Measurements from ENCODE around the gene P2RY12. TPM values are rescaled to one million over a fixed set of nuclear protein-coding genes. Genes with fewer than 3 reads are reported as not detected.

P2RY12 gene
- total and polyA plus RNA-seq, 2 donors (not counting 1 experiment from before 2014, with no cell fraction given): 0.42 to 0.79 TPM

DNA sequence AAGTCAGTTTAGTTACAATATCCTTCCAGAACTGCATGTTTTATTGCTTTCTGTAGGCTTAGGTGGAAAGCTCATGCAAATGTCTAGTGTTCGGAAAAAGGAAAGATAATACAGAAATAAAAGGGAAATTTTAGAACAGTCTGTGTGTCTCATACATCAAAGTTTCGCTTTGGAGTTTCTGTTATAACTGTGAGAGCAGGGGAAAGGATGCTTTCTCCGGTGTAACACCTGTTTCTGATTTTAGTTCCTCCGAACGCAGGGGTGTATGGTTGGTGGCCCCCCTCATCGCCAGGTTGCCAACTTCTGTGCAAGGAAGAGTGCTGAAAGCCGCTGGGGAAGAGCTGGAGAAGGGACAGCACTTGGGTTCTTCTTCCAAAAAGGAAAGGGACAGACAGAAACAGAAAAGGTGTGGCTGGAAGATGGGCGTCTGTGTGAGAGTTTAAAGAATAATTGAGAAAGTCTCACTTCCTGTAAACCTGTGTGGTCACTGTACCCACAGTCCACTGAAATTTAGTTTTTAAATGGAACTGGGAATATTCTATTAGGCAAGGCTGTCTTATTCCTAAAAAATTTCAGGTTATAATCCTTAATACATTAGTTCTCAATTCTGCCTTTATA lies 6.7 kb downstream of the P2RY12 start:
- H2AFZ ChIP-seq (ENCODE audit: insufficient read depth, low read depth, low read length, poor library complexity, severe bottlenecking): peak overlapping the region; percentile 25
- POLR2A ChIA-PET: interaction anchor here (1.2 kb wide), 1 partner anchor 19 kb away, joined by 3 read pairs; no protein-coding TSS in a partner anchor
- H3K36me3 ChIP-seq (replicated peaks in 1 of 2; ENCODE audit: control extremely low read depth in 1 of 2, control insufficient read depth in 1 of 2, extremely low read depth in 1 of 2, insufficient read depth in 2 of 2, low read length in 1 of 2): no peaks in the 10 kb centered on the region
- H3K9ac ChIP-seq (ENCODE audit: low read length): no peak overlapping the region
- H3K4me2 ChIP-seq (replicated peaks; ENCODE audit: low read depth, low read length, poor library complexity, severe bottlenecking): peak overlapping the region; percentile 10
- DNase-seq (no peak), ATAC-seq (ENCODE audit: low read depth) (no peak)
- no peaks in the 10 kb centered on the region for H3K79me2 ChIP-seq (ENCODE audit: control insufficient read depth, insufficient read depth, low read length)
- no peak for TF ChIP-seq EZH2 (IDR thresholded peaks at IDR 0.05; ENCODE audit: borderline replicate concordance, insufficient read depth, low read depth, low read length, poor library complexity, severe bottlenecking)
- TF ChIP-seq, protein P1, sequence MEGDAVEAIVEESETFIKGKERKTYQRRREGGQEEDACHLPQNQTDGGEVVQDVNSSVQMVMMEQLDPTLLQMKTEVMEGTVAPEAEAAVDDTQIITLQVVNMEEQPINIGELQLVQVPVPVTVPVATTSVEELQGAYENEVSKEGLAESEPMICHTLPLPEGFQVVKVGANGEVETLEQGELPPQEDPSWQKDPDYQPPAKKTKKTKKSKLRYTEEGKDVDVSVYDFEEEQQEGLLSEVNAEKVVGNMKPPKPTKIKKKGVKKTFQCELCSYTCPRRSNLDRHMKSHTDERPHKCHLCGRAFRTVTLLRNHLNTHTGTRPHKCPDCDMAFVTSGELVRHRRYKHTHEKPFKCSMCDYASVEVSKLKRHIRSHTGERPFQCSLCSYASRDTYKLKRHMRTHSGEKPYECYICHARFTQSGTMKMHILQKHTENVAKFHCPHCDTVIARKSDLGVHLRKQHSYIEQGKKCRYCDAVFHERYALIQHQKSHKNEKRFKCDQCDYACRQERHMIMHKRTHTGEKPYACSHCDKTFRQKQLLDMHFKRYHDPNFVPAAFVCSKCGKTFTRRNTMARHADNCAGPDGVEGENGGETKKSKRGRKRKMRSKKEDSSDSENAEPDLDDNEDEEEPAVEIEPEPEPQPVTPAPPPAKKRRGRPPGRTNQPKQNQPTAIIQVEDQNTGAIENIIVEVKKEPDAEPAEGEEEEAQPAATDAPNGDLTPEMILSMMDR (IDR thresholded peaks at IDR 0.05): no peak
- H3K9me3 ChIP-seq (ENCODE audit: control extremely low read depth in 1 of 3, control insufficient read depth in 2 of 3, insufficient read depth in 1 of 3, low read length in 2 of 3): no peaks in the 10 kb centered on the region
- Mint-ChIP-seq H3K27me3 (no peaks in the 10 kb centered on the region), H3K4me1 (peaks cover 36% of the 10 kb centered on the region), H3K4me3 (peak overlapping the region; percentile 91), H3K27ac (peak overlapping the region; percentile 97), H3K9me3 (ENCODE audit: insufficient read depth) (no peaks in the 10 kb centered on the region)
- H3K27ac ChIP-seq (ENCODE audit: low read length in 2 of 2): peak overlapping the region in 1 of 2 donors; percentile 7
- H3K27me3 ChIP-seq (replicated peaks in 1 of 4; ENCODE audit: control extremely low read depth in 1 of 4, control insufficient read depth in 3 of 4, insufficient read depth in 4 of 4, low read length in 3 of 4): no peaks in the 10 kb centered on the region
- CTCF ChIA-PET: interaction anchor here (1.9 to 4.6 kb wide), 2 partner anchors 11 to 50 kb away, joined by 6 to 26 read pairs; no protein-coding TSS in a partner anchor
- intact Hi-C loops (cut with micrococcal nuclease): loop anchor here (2.0 kb wide), 3 partner anchors 13 to 91 kb away; no protein-coding TSS in a partner anchor
- H3K4me3 ChIP-seq (ENCODE audit: control extremely low read depth in 1 of 5, extremely low read depth in 1 of 5, insufficient read depth in 1 of 5, low read depth in 2 of 5, low read length in 4 of 5): peak overlapping the region in 2 of 5 experiments; percentile 28 to 33
- peaks cover 14 to 15% of the 10 kb centered on the region in 2 donors for H3K4me1 ChIP-seq (ENCODE audit: control insufficient read depth in 2 of 2, insufficient read depth in 2 of 2, low read length in 2 of 2)
- WGBS (ENCODE audit: insufficient coverage): 84% methylated on average over 4 of the region's 8 CpGs
- H4K20me1 ChIP-seq (ENCODE audit: control insufficient read depth, insufficient read depth, low read length, poor library complexity, severe bottlenecking): no peaks in the 10 kb centered on the region

DNA sequence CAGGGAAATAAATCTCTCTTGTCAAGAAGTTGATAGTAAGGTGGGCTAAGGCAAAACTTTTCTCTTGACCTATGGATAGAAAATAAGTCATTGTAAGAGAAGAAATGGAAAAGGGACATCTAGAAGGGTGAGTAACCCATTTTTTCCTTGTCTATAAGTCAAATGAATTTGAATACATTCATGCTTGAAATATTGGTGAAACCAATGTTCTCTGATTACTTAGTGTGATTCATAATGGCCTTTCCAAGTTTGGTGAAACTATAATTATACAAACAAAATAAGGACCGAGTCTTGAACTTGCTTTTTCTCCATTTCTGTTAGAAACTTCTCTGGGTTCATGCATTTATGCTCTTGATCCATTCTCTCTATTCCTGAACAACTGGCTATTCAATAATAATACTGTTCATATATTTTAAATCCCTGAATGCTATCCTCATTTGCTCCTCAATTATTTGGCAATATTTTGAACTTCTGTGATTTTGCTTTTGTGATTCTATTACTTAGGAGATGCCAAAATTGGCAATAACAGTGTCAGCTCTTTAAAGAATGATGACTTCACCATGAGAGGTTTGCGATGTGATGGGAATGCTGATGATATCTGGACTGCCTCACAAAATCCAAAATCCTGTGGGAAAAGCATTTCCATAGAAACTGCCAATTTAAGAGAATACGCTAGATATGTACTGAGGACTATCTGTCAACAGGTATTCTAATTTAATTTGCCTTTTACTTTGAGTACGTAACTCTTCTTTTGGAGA lies 12.3 kb downstream of the P2RY12 start:
- Histone ChIP-seq H3K9me3 (ENCODE audit: control extremely low read depth in 1 of 3, control insufficient read depth in 2 of 3, insufficient read depth in 1 of 3, low read length in 2 of 3) (no peaks in the 10 kb centered on the region), H4K20me1 (ENCODE audit: control insufficient read depth, insufficient read depth, low read length, poor library complexity, severe bottlenecking) (no peaks in the 10 kb centered on the region), H3K4me1 (ENCODE audit: control insufficient read depth in 2 of 2, insufficient read depth in 2 of 2, low read length in 2 of 2) (no peaks in the 10 kb centered on the region), H3K79me2 (ENCODE audit: control insufficient read depth, insufficient read depth, low read length) (no peaks in the 10 kb centered on the region), H3K4me3 (ENCODE audit: control extremely low read depth in 1 of 5, extremely low read depth in 1 of 5, insufficient read depth in 1 of 5, low read depth in 2 of 5, low read length in 4 of 5) (no peak overlapping the region), H3K36me3 (replicated peaks in 1 of 2; ENCODE audit: control extremely low read depth in 1 of 2, control insufficient read depth in 1 of 2, extremely low read depth in 1 of 2, insufficient read depth in 2 of 2, low read length in 1 of 2) (no peaks in the 10 kb centered on the region), H3K27me3 (replicated peaks in 1 of 4; ENCODE audit: control extremely low read depth in 1 of 4, control insufficient read depth in 3 of 4, insufficient read depth in 4 of 4, low read length in 3 of 4) (no peaks in the 10 kb centered on the region), H2AFZ (ENCODE audit: insufficient read depth, low read depth, low read length, poor library complexity, severe bottlenecking) (no peak overlapping the region), H3K4me2 (replicated peaks; ENCODE audit: low read depth, low read length, poor library complexity, severe bottlenecking) (no peak overlapping the region), H3K9ac (ENCODE audit: low read length) (no peak overlapping the region), H3K27ac (ENCODE audit: low read length in 2 of 2) (no peak overlapping the region)
- POLR2A ChIA-PET: no interaction called here
- no peak overlapping the region for H3K4me3 Mint-ChIP-seq
- H3K4me1 Mint-ChIP-seq: no peaks in the 10 kb centered on the region
- CTCF ChIA-PET: interaction anchor here (0.9 to 1.7 kb wide), 3 partner anchors 10 to 11 kb away, joined by 3 to 4 read pairs (median 3); no protein-coding TSS in a partner anchor
- H3K27ac Mint-ChIP-seq: no peak overlapping the region
- no peak for TF ChIP-seq EZH2 (IDR thresholded peaks at IDR 0.05; ENCODE audit: borderline replicate concordance, insufficient read depth, low read depth, low read length, poor library complexity, severe bottlenecking)
- TF ChIP-seq, protein P1 (IDR thresholded peaks at IDR 0.05): no peak
- 80% methylated on average over 1 of the region's 4 CpGs for WGBS (ENCODE audit: insufficient coverage)
- intact Hi-C loops (cut with micrococcal nuclease): no loop called here
- H3K9me3 Mint-ChIP-seq (ENCODE audit: insufficient read depth): no peaks in the 10 kb centered on the region
- DNase-seq (no peak), ATAC-seq (ENCODE audit: low read depth) (no peak)
- H3K27me3 Mint-ChIP-seq: no peaks in the 10 kb centered on the region
